AG09309 (cell line): ENCODE measurements around the gene UBE2E2.
"Not testable (repeated sequence)": the region's sequence is repeated elsewhere in the genome, so short reads cannot be mapped to it uniquely, and the experiment has no call there.

Experiments
- DNase-seq: peaks from one replicate; pipeline ENCODE4 v3.0.0-alpha.2; 2010; ENCODE audit warnings: low read depth
- H3K4me3 ChIP-seq: 2 replicates; pipeline ENCODE4 v1.5.1; 2011; ENCODE audit warnings: mild to moderate bottlenecking, low read depth, low read length, moderate library complexity; ENCODE audit not compliant: control insufficient read depth
- CTCF ChIP-seq: IDR thresholded peaks from 2 replicates; pipeline ENCODE4 v1.5.1; 2011; ENCODE audit warnings: mild to moderate bottlenecking, low read depth, low read length, inconsistent platforms; ENCODE audit not compliant: insufficient read depth, control insufficient read depth; ENCODE audit errors: missing control alignments

Gene UBE2E2

GRCh38 chr3:23602971-23603370 lies 399.8 kb downstream of the UBE2E2 start:
- no peak for DNase-seq
- no peak overlapping the region for H3K4me3 ChIP-seq
- TF ChIP-seq CTCF, result no peak

- no peak overlapping the region for H3K4me3 ChIP-seq
- DNase-seq, result no peak
- no peak for TF ChIP-seq CTCF
Measured at GRCh38 chr3:23607184-23607847, 404.2 kb downstream of the UBE2E2 start.

GRCh38 chr3:23608650-23609049 lies 405.5 kb downstream of the UBE2E2 start:
- H3K4me3 ChIP-seq, result no peak overlapping the region
- DNase-seq, result no peak
- no peak for TF ChIP-seq CTCF

GRCh38 chr3:23611737-23612295 lies 408.7 kb downstream of the UBE2E2 start:
- TF ChIP-seq CTCF, result no peak
- no peak for DNase-seq
- no peak overlapping the region for H3K4me3 ChIP-seq

- no peak for TF ChIP-seq CTCF
- no peak overlapping the region for H3K4me3 ChIP-seq
- no peak for DNase-seq
Measured at GRCh38 chr3:23612296-23612891, 409.3 kb downstream of the UBE2E2 start.

- no peak for TF ChIP-seq CTCF
- no peak overlapping the region for H3K4me3 ChIP-seq
- no peak for DNase-seq
Measured at GRCh38 chr3:23615068-23615467, 411.9 kb downstream of the UBE2E2 start.

GRCh38 chr3:23618475-23618874 lies 415.3 kb downstream of the UBE2E2 start:
- DNase-seq, H3K4me3 ChIP-seq: not testable (repeated sequence)
